GM19351 (cell line): ENCODE data around the gene GAS2L3.
A peak's percentile ranks its signal among the peaks of the same experiment; 100 is the strongest.

ENCODE experiments used
- ATAC-seq: cut with Tn5 transposase; IDR thresholded peaks from one replicate; pipeline ENCODE4 v1.9.1; 2021; ENCODE audit warnings: mild to moderate bottlenecking, moderate library complexity; ENCODE audit not compliant: unreplicated experiment

GAS2L3 gene

DNA sequence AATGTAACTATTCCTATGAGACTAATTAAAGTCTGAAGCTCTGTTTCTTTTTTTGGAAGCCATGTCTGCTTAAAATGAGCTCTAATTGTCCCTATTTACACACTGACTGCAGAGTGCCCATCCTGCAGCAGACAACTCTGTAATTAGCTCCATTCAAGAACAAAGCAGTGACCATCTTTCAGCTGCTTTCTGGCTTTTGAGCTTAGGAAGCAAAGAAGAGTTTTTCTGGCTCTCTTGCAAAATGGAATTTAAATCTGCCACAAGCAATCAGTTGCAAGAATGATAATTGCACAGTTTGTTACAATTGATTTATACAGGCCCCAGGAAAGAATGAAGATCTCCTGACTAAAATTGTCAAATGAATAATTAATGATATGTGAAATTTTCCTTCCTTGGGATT is 83.4 kb downstream of the GAS2L3 start:
- no peak for ATAC-seq

DNA sequence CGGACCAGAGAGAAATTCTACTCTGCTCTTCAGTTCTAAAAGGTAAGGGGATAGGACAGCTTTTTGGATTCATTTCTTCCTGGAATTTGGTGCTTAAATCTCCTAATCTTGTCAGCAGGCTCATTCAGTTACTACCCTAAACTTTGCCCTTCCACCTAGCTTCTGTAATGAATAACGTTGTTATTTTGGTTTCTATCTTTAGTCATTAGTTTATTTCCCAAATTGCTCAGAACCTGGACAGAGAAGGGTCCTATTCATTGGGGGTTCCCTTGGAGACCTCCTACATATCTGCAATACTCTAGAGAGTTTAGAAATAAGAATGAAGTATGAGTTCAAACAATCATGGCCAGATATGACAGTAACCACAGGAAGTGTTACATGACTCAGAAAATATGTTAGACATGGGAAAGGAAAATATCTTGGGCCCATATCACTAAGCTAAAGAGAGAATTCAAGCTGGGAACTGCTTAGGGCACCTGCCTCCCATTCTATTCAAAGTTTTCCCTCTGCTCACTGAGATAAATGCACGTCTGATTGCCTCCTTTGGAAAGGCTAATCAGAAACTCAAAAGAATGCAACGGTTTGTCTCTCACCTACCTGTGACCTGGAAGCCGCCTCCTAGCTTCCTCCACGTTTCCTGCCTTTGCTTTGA is 87.9 kb downstream of the GAS2L3 start:
- peak; percentile 72 for ATAC-seq

DNA sequence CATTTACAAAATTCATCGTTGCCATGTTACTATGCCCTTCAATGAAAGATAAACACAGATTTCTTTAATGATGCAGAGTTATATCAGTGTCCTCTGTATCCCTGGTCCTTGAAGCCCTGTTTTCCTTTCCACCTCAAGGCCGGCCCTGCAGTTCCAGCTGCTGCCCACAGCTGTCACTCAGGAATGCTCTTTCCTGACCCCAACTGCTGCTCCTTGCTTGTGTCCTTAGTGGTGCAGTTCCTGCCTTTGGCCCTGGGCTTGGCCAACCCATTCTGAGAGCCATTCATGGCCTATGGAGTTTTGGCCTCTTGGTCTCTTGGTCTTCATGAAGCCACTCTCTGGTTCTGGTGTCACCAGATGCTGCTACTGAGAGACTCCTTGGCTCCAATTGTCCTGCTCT is 93.1 kb downstream of the GAS2L3 start:
- ATAC-seq, result no peak

DNA sequence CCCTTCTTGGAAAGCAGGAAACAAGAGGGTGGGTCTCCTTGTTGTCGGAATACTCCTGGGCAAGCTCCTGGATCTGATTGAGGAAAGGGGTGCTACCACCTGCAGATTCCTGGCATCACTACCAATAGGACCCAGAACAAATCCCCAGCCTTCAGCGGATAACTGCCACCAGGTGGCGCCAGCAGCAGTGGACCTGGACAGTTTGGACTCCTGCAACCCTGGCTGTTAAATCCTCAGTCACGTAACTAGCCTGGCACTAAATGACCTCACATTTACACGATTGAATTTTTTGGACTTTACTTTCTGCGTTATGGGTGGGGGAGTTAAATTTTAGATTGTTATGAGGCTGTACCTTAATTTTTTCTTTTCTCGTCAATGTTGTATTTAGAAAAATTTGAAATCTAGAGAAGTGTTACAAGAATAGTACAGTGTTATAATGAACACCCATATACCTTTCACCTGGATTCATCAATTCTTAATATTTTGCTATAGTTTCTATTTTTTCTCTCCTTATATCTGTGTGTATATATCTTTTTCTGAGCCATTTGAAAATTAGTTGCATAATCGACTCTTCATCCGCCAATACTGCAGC is 95.6 kb downstream of the GAS2L3 start:
- ATAC-seq, result peak; percentile 82

DNA sequence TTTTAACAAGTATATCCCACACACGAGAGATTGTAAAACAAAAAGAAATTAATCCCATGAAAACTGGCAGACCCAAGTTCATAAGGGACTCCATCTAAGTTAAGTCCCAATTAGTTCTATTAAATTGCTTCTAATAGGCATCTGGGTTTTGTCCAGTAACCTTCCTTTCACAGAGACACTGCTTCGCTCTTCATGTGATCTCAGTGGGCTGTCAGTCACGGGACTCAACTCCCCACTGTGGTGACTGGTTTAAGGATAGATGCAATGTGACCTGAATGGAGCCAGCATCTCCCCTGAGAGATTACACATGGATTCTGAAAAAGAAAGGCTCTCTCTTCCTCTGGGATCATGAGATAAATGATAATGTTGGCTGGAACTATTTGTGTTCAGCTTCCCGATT is 96.4 kb downstream of the GAS2L3 start:
- ATAC-seq, result no peak

DNA sequence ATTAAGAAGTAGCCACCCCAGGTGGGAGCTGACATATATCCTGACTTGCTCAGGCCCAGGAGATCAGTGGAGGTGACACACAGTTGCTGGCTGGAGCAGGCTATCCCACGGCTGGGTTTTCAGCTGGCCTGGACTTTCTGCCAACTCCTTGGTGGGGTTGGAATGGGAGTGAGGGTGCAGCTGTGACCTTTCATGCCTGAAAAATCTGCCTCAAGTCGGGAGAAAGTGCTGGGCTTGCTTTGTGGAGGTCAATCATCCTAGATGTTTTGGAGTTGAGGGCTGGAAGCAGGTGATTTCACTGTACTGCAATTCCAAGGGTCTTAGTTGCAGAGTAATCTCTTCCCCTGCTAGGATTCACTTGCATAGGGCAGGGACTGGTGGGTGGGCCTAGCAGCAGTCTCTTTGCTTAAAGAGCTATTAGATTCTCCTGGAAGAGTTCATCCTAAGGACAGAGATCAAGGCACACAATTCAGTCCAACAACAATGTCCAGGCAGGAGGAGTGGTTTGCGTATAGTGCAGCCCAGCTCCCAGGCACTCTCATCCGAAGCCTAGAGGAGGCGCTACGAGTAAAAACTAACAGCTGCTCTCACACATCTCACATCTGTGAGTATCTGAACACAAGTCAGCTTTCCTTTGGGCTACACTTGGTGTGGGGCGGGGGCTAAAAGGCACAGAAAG is 98.1 kb downstream of the GAS2L3 start:
- ATAC-seq, result peak; percentile 15

DNA sequence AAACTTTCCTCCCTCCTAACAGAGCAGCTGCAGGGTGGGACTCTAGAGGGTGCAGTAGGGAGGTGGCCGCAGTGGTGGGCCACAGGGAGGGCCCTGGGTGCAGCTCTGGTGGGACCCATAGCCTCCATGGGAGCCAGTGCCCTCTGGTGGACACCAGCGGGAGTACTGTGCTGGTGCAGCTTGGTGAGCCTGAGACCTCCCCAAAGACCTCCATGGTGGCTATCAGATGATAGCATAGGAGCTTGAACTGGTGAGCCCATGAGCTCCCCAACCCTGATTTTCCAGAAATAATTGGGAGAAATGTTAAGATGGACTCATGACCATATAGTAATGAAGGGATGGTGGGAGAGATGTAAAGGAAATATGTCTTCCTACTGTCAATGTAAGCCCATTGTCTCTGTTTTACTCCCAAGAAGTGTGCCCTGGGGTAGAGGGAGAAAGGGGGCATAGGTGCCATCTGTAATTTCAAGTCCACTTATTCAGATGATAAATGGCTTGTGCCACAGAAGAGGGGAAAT is 98.7 kb downstream of the GAS2L3 start:
- peak; percentile 82 for ATAC-seq

DNA sequence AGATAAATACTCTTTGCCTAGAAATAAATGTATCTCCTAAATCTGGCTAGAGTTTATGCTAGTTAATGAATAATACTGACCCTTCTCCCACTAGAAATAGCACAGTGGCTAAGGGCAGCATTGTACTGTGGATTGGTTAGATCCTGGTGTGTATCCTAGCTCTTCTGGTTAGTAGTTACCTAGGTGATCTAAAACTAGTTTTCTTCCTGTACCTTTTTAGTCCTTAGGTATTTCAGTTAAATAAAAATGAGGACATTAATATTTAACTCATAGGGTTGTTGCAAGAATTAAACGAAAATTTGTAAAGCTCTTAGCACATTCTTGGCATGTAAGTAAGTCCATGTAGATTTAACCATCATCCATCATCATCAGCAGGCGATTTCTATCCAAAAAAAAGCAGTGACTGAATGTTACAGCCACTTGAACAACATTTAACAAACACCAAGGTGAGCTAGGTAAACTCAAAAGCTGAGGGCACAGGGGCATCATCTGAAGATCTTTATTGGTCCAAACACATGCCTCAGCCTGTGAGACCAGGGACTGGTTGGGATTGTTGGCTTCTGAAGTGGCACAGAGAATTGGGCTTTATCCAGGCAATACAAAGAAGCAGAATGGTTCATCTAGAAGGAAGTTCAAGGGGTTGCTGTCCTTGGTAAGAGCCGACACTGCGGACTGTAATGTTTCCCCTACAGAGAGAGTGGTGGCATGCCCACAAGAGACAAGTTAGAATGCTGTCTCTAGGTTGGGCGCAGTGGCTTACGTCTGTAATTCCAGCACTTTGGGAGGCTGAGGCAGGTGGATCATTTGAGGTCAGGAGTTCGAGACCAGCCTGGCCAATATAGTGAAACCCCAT is 100.8 kb downstream of the GAS2L3 start:
- ATAC-seq, result no peak
